WTC11 (cell line): ENCODE results near the gene SPATC1L. TPM values are rescaled to one million over a fixed set of nuclear protein-coding genes. Genes with fewer than 3 reads are reported as not detected.
A peak's percentile ranks its signal among the peaks of the same experiment; 100 is the strongest.

ENCODE experiments used
- ATAC-seq: fragments of 200-7000 bp; cut with Tn5 transposase; 2 replicates; pipeline ENCODE4 v1.10.0; 2021; ENCODE audit warnings: mild to moderate bottlenecking, moderate library complexity
- CTCF ChIA-PET: fragments of 300-600 bp; sonication (Branson Sonifier 250); formaldehyde crosslinking; loops from one replicate; lab custom pipeline; 2021; ENCODE audit warnings: antibody characterized with exemption; lab: Charles Lee
- POLR2A ChIA-PET: fragments of 350-600 bp; sonication (Branson Sonifier 250); formaldehyde crosslinking; loops from one replicate; lab custom pipeline; 2021; ENCODE audit warnings: antibody characterized with exemption; lab: Charles Lee
- DNase-seq: peaks from one replicate; pipeline ENCODE4 v3.0.0; 2021; ENCODE audit warnings: low spot score
- H3K27ac Mint-ChIP-seq: 2 replicates; pipeline ENCODE4 v1.8.0; 2021; ENCODE audit warnings: mixed read lengths
- H3K27me3 Mint-ChIP-seq: 2 replicates; pipeline ENCODE4 v1.8.0; 2021; ENCODE audit warnings: low read depth, mild to moderate bottlenecking, moderate library complexity, mixed read lengths
- H3K36me3 Mint-ChIP-seq: 2 replicates; pipeline ENCODE4 v1.8.0; 2021; ENCODE audit warnings: mixed read lengths
- H3K4me1 Mint-ChIP-seq: 2 replicates; pipeline ENCODE4 v1.8.0; 2022; ENCODE audit warnings: mixed read lengths
- H3K4me3 Mint-ChIP-seq: 2 replicates; pipeline ENCODE4 v1.8.0; 2021; ENCODE audit warnings: mild to moderate bottlenecking, moderate library complexity, mixed read lengths
- H3K9me3 Mint-ChIP-seq: 2 replicates; pipeline ENCODE4 v1.8.0; 2021; ENCODE audit warnings: mixed read lengths
- ATF2 ChIP-seq: sonication (generic); formaldehyde crosslinking; IDR thresholded peaks from 2 replicates; pipeline ENCODE4 v1.8.1; 2022; ENCODE audit warnings: low read depth, missing genetic modification reagents, borderline replicate concordance
- CREM ChIP-seq: sonication (generic); formaldehyde crosslinking; IDR thresholded peaks from 2 replicates; pipeline ENCODE4 v1.8.1; 2022; ENCODE audit warnings: mild to moderate bottlenecking, missing genetic modification reagents, moderate library complexity
- E2F1 ChIP-seq: sonication (generic); formaldehyde crosslinking; IDR thresholded peaks from 2 replicates; pipeline ENCODE4 v1.8.0; 2022; ENCODE audit warnings: mild to moderate bottlenecking, missing genetic modification reagents
- ESRRA ChIP-seq: sonication (generic); formaldehyde crosslinking; IDR thresholded peaks from 2 replicates; pipeline ENCODE4 v1.8.1; 2022; ENCODE audit warnings: mild to moderate bottlenecking, missing genetic modification reagents, borderline replicate concordance
- GABPB1 ChIP-seq: sonication (generic); formaldehyde crosslinking; IDR thresholded peaks from 2 replicates; pipeline ENCODE4 v1.8.1; 2023; ENCODE audit warnings: mild to moderate bottlenecking, missing genetic modification reagents
- NR2C2 ChIP-seq: sonication (generic); formaldehyde crosslinking; IDR thresholded peaks from 2 replicates; pipeline ENCODE4 v1.8.0; 2022; ENCODE audit warnings: mild to moderate bottlenecking, missing genetic modification reagents
- SMAD3 ChIP-seq: sonication (generic); formaldehyde crosslinking; IDR thresholded peaks from 2 replicates; pipeline ENCODE4 v1.8.0; 2022; ENCODE audit warnings: missing genetic modification reagents, mild to moderate bottlenecking, borderline replicate concordance
- SP1 ChIP-seq: sonication (generic); formaldehyde crosslinking; conservative IDR thresholded peaks from 2 replicates; pipeline ENCODE4 v1.8.1; 2022; ENCODE audit warnings: missing genetic modification reagents
- ZBTB21 ChIP-seq: sonication (generic); formaldehyde crosslinking; IDR thresholded peaks from 2 replicates; pipeline ENCODE4 v1.8.1; 2023; ENCODE audit warnings: mild to moderate bottlenecking, missing genetic modification reagents, borderline replicate concordance
- ZBTB43 ChIP-seq: sonication (generic); formaldehyde crosslinking; IDR thresholded peaks from 2 replicates; pipeline ENCODE4 v1.8.1; 2023; ENCODE audit warnings: mild to moderate bottlenecking, missing genetic modification reagents
- ZMAT4 ChIP-seq: fragments of 250-450 bp; sonication (Bioruptor Pico); IDR thresholded peaks from 2 replicates; pipeline ENCODE4 v1.9.0; 2021; ENCODE audit warnings: mild to moderate bottlenecking
- ZNF232 ChIP-seq: sonication (generic); formaldehyde crosslinking; IDR thresholded peaks from 2 replicates; pipeline ENCODE4 v1.8.0; 2022; ENCODE audit warnings: mild to moderate bottlenecking, missing genetic modification reagents
- ZNF263 ChIP-seq: sonication (generic); formaldehyde crosslinking; IDR thresholded peaks from 2 replicates; pipeline ENCODE4 v1.8.1; 2022; ENCODE audit warnings: low read depth, mild to moderate bottlenecking, moderate library complexity, missing genetic modification reagents
- ZNF281 ChIP-seq: sonication (generic); formaldehyde crosslinking; IDR thresholded peaks from 2 replicates; pipeline ENCODE4 v1.8.0; 2023; ENCODE audit warnings: mild to moderate bottlenecking, missing genetic modification reagents
- ZNF396 ChIP-seq: fragments of 250-450 bp; sonication (Bioruptor Pico); IDR thresholded peaks from 2 replicates; pipeline ENCODE4 v1.8.0; 2021; ENCODE audit warnings: mild to moderate bottlenecking, moderate library complexity, borderline replicate concordance
- total RNA-seq: library from RNA; stranded (reverse); gene quantifications from 3 replicates; pipeline ENCODE4 v1.2.3, GENCODE V29; 2021
- TF ChIP-seq, protein P1 (sequence below): fragments of 250-450 bp; sonication (Bioruptor Pico); conservative IDR thresholded peaks from 2 replicates; pipeline ENCODE4 v1.9.0; 2021; ENCODE audit warnings: mild to moderate bottlenecking
- TF ChIP-seq, protein P2 (sequence below): sonication (generic); formaldehyde crosslinking; IDR thresholded peaks from 2 replicates; pipeline ENCODE4 v1.8.0; 2023; ENCODE audit warnings: missing genetic modification reagents
- TF ChIP-seq, protein P3 (sequence below): sonication (generic); formaldehyde crosslinking; IDR thresholded peaks from 2 replicates; pipeline ENCODE4 v1.8.0; 2022; ENCODE audit warnings: mild to moderate bottlenecking, missing genetic modification reagents
- TF ChIP-seq, protein P4 (sequence below): sonication (generic); formaldehyde crosslinking; IDR thresholded peaks from 2 replicates; pipeline ENCODE4 v1.8.1; 2022; ENCODE audit warnings: mild to moderate bottlenecking, moderate library complexity, missing genetic modification reagents

The SPATC1L gene
- total RNA-seq, 1 experiment from 2014 or later: 61.7 TPM

DNA sequence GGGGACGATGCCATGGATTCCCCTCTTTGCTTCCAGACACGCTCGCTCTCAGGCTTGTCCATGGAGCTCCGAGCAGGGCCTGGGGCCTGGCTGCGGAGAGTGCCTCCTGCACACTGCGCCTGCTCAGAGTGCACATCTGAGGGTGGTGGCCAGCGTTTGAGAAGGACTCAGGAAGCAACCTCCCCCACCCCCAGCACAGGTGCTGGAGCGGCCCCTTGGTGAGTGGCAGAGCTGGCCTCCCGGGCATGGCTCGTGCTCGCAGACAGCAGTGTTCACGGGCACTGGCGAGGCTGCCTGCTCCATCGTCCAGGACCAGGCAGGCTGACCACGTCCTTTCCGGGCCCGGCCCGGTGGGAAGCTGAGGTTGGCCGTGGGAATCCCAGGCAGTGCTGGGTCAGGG is 2.8 kb downstream of the SPATC1L start:
- POLR2A ChIA-PET: no interaction called here
- Mint-ChIP-seq H3K9me3 (peaks cover 19% of the 10 kb centered on the region), H3K27me3 (no peaks in the 10 kb centered on the region), H3K4me1 (peaks cover 19% of the 10 kb centered on the region), H3K36me3 (peaks cover 16% of the 10 kb centered on the region), H3K27ac (no peak overlapping the region), H3K4me3 (peak overlapping the region; percentile 31; the same call in 1 of the 2 replicates)
- no peak for ATAC-seq
- CTCF ChIA-PET: interaction anchor here (1.3 to 2.0 kb wide), 3 partner anchors 9 to 38 kb away, joined by 4 to 8 read pairs (median 5); no protein-coding TSS in a partner anchor
- no peak for DNase-seq
- TF ChIP-seq ZNF263 (CRISPR knock-in tag): no peak
- no peak for TF ChIP-seq ZBTB43 (CRISPR knock-in tag)
- TF ChIP-seq NR2C2 (CRISPR knock-in tag): no peak
- no peak for TF ChIP-seq CREM
- no peak for TF ChIP-seq ZNF396
- TF ChIP-seq, protein P1, sequence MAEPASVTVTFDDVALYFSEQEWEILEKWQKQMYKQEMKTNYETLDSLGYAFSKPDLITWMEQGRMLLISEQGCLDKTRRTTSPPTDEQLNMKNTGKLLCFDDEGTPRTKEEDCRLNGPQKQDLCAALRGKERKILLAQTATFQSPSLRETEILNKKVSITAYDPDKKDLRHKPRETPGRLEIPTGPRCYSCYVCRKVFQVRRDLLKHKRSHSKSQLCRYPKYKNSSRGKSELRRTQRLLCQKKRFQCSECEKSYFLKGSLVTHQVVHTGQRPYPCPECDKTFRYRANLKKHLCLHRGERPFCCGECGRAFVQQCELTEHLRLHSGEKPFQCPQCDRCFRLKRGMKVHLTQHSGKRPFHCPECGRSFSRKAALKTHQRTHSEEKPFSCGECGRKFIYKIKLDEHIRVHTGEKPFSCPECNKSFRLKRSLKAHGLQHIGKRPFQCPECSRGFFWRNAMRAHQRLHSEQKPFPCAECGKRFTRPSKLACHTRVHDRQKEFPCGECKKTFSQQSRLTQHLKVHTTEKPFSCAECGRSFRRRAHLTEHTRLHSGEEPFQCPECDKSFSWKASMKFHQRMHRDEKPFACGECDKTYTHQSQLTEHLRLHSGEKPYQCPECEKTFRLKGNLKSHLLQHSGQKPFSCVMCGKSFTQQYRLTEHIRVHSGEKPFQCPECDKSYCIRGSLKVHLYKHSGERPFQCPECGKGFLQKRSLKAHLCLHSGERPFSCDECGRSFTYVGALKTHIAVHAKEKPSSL (CRISPR knock-in tag): no peak
- no peak for TF ChIP-seq E2F1 (CRISPR knock-in tag)
- no peak for TF ChIP-seq ATF2 (CRISPR knock-in tag)
- TF ChIP-seq, protein P2, sequence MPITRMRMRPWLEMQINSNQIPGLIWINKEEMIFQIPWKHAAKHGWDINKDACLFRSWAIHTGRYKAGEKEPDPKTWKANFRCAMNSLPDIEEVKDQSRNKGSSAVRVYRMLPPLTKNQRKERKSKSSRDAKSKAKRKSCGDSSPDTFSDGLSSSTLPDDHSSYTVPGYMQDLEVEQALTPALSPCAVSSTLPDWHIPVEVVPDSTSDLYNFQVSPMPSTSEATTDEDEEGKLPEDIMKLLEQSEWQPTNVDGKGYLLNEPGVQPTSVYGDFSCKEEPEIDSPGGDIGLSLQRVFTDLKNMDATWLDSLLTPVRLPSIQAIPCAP (CRISPR knock-in tag): no peak
- no peak for TF ChIP-seq ZBTB21 (CRISPR knock-in tag)

DNA sequence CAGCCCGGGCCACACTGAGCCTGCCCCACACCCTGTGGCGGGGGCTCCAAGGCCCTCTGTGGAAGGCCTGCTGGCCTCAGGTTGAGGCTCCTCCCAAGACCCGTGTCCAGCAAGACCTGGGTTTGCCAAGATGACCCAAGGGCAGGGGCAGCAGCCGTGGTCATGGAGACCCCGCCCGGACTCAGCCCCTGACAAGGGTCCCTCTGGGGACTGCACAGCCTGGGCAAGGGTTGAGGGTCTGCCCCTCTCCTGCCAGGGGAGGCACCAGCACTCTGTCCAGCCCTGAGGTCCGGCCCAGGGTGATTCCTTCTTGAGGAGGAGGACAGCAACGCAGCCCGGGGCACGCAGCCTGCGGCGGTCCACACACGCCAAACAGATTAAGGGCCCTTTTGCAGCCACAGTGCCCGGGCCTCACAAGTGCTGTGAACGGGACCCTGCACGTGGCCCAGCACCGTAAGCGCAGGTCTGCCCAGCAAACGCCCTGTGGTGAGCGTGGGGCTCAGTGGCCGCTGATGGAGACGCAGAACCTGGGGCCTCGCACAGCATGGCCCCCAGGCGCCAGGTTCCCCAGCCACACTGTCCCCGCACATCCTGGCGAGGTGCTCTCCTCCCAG is 3.4 kb downstream of the SPATC1L start:
- H3K36me3 Mint-ChIP-seq: peaks cover 20% of the 10 kb centered on the region
- POLR2A ChIA-PET: no interaction called here
- H3K9me3 Mint-ChIP-seq: peaks cover 24% of the 10 kb centered on the region
- no peak overlapping the region for H3K27ac Mint-ChIP-seq
- TF ChIP-seq E2F1 (CRISPR knock-in tag): no peak
- TF ChIP-seq, protein P3, sequence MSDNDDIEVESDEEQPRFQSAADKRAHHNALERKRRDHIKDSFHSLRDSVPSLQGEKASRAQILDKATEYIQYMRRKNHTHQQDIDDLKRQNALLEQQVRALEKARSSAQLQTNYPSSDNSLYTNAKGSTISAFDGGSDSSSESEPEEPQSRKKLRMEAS (CRISPR knock-in tag): no peak
- no peak for TF ChIP-seq ZNF281
- TF ChIP-seq ESRRA (CRISPR knock-in tag): no peak
- TF ChIP-seq ZNF232: no peak
- TF ChIP-seq GABPB1 (CRISPR knock-in tag): no peak
- TF ChIP-seq SMAD3 (CRISPR knock-in tag): no peak
- TF ChIP-seq NR2C2 (CRISPR knock-in tag): no peak
- TF ChIP-seq, protein P4, sequence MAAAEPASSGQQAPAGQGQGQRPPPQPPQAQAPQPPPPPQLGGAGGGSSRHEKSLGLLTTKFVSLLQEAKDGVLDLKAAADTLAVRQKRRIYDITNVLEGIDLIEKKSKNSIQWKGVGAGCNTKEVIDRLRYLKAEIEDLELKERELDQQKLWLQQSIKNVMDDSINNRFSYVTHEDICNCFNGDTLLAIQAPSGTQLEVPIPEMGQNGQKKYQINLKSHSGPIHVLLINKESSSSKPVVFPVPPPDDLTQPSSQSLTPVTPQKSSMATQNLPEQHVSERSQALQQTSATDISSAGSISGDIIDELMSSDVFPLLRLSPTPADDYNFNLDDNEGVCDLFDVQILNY (CRISPR knock-in tag): no peak
- TF ChIP-seq SP1 (CRISPR knock-in tag): no peak
- TF ChIP-seq ZMAT4: no peak
- H3K27me3 Mint-ChIP-seq: no peaks in the 10 kb centered on the region
- DNase-seq (no peak), ATAC-seq (no peak)
- CTCF ChIA-PET: interaction anchor here (1.3 to 2.0 kb wide), 2 partner anchors 8 to 37 kb away, joined by 4 to 5 read pairs; no protein-coding TSS in a partner anchor
- H3K4me3 Mint-ChIP-seq: no peak overlapping the region
- peaks cover 19% of the 10 kb centered on the region for H3K4me1 Mint-ChIP-seq
